MCF 10A (cell line): ENCODE data around the gene DPP6. TPM values are rescaled to one million over a fixed set of nuclear protein-coding genes. Genes with fewer than 3 reads are reported as not detected.

Experiments used
- BruUV-seq: library from RNA; stranded (reverse); fragments of 400-500 nt; replicated peaks from 2 replicates; lab custom pipeline; 2021; lab: Mats Ljungman, UMichigan
- CTCF ChIA-PET: fragments of 300-600 bp; sonication (Branson Sonifier 250); formaldehyde crosslinking; extraction: SDS; loops from one replicate; lab custom pipeline; 2021; ENCODE audit warnings: antibody characterized with exemption, inconsistent platforms; lab: Yijun Ruan, JAX
- POLR2A ChIA-PET: fragments of 300-600, 350-650 bp; sonication (Branson Sonifier 250); formaldehyde crosslinking; extraction: SDS; loops from one replicate; lab custom pipeline; 2020; ENCODE audit warnings: antibody characterized with exemption, inconsistent platforms; lab: Yijun Ruan, JAX
- DNase-seq: peaks from one replicate; pipeline ENCODE4 v3.0.0-alpha.2; 2018; ENCODE audit not compliant: unreplicated experiment
- H3K27ac Mint-ChIP-seq: one replicate; pipeline ENCODE4 v1.8.0; 2022; ENCODE audit warnings: mild to moderate bottlenecking, low read depth, mixed read lengths; ENCODE audit not compliant: unreplicated experiment
- H3K27me3 Mint-ChIP-seq: one replicate; pipeline ENCODE4 v1.8.0; 2022; ENCODE audit warnings: mixed read lengths; ENCODE audit not compliant: insufficient read depth, unreplicated experiment
- H3K36me3 Mint-ChIP-seq: one replicate; pipeline ENCODE4 v1.8.0; 2022; ENCODE audit warnings: mild to moderate bottlenecking, moderate library complexity, mixed read lengths; ENCODE audit not compliant: insufficient read depth, unreplicated experiment
- H3K4me1 Mint-ChIP-seq: one replicate; pipeline ENCODE4 v1.8.0; 2022; ENCODE audit warnings: mixed read lengths; ENCODE audit not compliant: insufficient read depth, unreplicated experiment
- H3K4me3 Mint-ChIP-seq: one replicate; pipeline ENCODE4 v1.8.0; 2022; ENCODE audit warnings: mild to moderate bottlenecking, moderate library complexity, mixed read lengths; ENCODE audit not compliant: unreplicated experiment
- H3K9me3 Mint-ChIP-seq: one replicate; pipeline ENCODE4 v1.8.0; 2022; ENCODE audit warnings: mixed read lengths; ENCODE audit not compliant: unreplicated experiment
- CTCF ChIP-seq: fragments of 200-600 bp; IDR thresholded peaks from one replicate; pipeline ENCODE4 v1.8.0; 2022; ENCODE audit warnings: antibody characterized with exemption, mild to moderate bottlenecking; ENCODE audit not compliant: unreplicated experiment
- intact Hi-C: fragments of 100-400 bp; cut with micrococcal nuclease; formaldehyde crosslinking; loops from 2 replicates; pipeline ENCODE4 v1.14.1; 2022
- total RNA-seq: library from RNA; stranded (reverse); gene quantifications from 2 replicates; pipeline ENCODE4 v1.2.3, GENCODE V29; 2022

DPP6 gene
- total RNA-seq, 1 experiment from 2014 or later: not detected

- Mint-ChIP-seq H3K36me3 (peaks cover 4% of the 10 kb centered on the region), H3K4me3 (no peak overlapping the region), H3K9me3 (peaks cover 35% of the 10 kb centered on the region), H3K27ac (no peak overlapping the region), H3K4me1 (peaks cover 11% of the 10 kb centered on the region), H3K27me3 (no peaks in the 10 kb centered on the region)
- POLR2A ChIA-PET: no interaction called here
- no peak for DNase-seq
- intact Hi-C loops: no loop called here
- CTCF ChIA-PET: no interaction called here
- no peak for TF ChIP-seq CTCF
- BruUV-seq: no TSS peak
These were observed 722.2 kb downstream of the DPP6 start for GRCh38 chr7:154774303-154774969.

GRCh38 chr7:154775681-154776080, 723.5 kb downstream of the DPP6 start:
- BruUV-seq: no TSS peak
- TF ChIP-seq CTCF: no peak
- no peak overlapping the region for H3K27ac Mint-ChIP-seq

GRCh38 chr7:154776350-154776749, 724.2 kb downstream of the DPP6 start:
- TF ChIP-seq CTCF: no peak
- peaks cover 11% of the 10 kb centered on the region for H3K4me1 Mint-ChIP-seq
- H3K27me3 Mint-ChIP-seq: no peaks in the 10 kb centered on the region
- H3K9me3 Mint-ChIP-seq: peaks cover 37% of the 10 kb centered on the region
- H3K36me3 Mint-ChIP-seq: peaks cover 4% of the 10 kb centered on the region
- no TSS peak for BruUV-seq
- CTCF ChIA-PET: interaction anchor here (0.6 to 3.0 kb wide), 8 partner anchors 8 to 136 kb away, joined by 3 to 11 read pairs (median 6); no protein-coding TSS in a partner anchor
- intact Hi-C loops: no loop called here
- H3K4me3 Mint-ChIP-seq: no peak overlapping the region
- DNase-seq: no peak
- no peak overlapping the region for H3K27ac Mint-ChIP-seq
- POLR2A ChIA-PET: interaction anchor here (1.4 kb wide), 2 partner anchors 9 to 28 kb away, joined by 4 to 12 read pairs; no protein-coding TSS in a partner anchor

More at GRCh38 chr7:154775681-154776080, 723.5 kb downstream of the DPP6 start:
- POLR2A ChIA-PET: no interaction called here
- H3K27me3 Mint-ChIP-seq: no peaks in the 10 kb centered on the region
- intact Hi-C loops: no loop called here
- peaks cover 30% of the 10 kb centered on the region for H3K9me3 Mint-ChIP-seq
- no peak for DNase-seq
- H3K4me3 Mint-ChIP-seq: no peak overlapping the region
- CTCF ChIA-PET: interaction anchor here (0.7 to 1.5 kb wide), 2 partner anchors 35 to 375 kb away, joined by 3 read pairs; no protein-coding TSS in a partner anchor
- H3K4me1 Mint-ChIP-seq: peaks cover 11% of the 10 kb centered on the region
- peaks cover 4% of the 10 kb centered on the region for H3K36me3 Mint-ChIP-seq

GRCh38 chr7:154777023-154777422, 724.8 kb downstream of the DPP6 start:
- peak; percentile 9 for DNase-seq
- H3K27ac Mint-ChIP-seq: no peak overlapping the region

More at GRCh38 chr7:154777023-154777422, 724.8 kb downstream of the DPP6 start:
- peaks cover 4% of the 10 kb centered on the region for H3K36me3 Mint-ChIP-seq
- no peak overlapping the region for H3K4me3 Mint-ChIP-seq
- POLR2A ChIA-PET: interaction anchor here (1.4 kb wide), 3 partner anchors 10 to 49 kb away, joined by 3 to 12 read pairs (median 4); no protein-coding TSS in a partner anchor
- TF ChIP-seq CTCF: no peak
- intact Hi-C loops: no loop called here
- BruUV-seq: no TSS peak
- CTCF ChIA-PET: interaction anchor here (0.6 to 3.0 kb wide), 13 partner anchors 9 to 136 kb away, joined by 3 to 11 read pairs (median 4); no protein-coding TSS in a partner anchor
- H3K27me3 Mint-ChIP-seq: no peaks in the 10 kb centered on the region
- H3K4me1 Mint-ChIP-seq: peaks cover 11% of the 10 kb centered on the region
- H3K9me3 Mint-ChIP-seq: peaks cover 37% of the 10 kb centered on the region
